KMS-11 (cell line): ENCODE results near the gene IL1RAPL1.
"Not testable (repeated sequence)": the region's sequence is repeated elsewhere in the genome, so short reads cannot be mapped to it uniquely, and the experiment has no call there.

ENCODE experiments used
- H2AFZ ChIP-seq: fragments of 200-600 bp; sonication (generic); 2 replicates; pipeline ENCODE4 v1.6.1; 2016; ENCODE audit warnings: antibody characterized with exemption, mixed run types, low read depth
- H3K27ac ChIP-seq: fragments of 200-600 bp; sonication (generic); 2 replicates; pipeline ENCODE4 v1.6.1; 2016; ENCODE audit warnings: mild to moderate bottlenecking, mixed run types
- H3K27me3 ChIP-seq: fragments of 200-600 bp; sonication (generic); 2 replicates; pipeline ENCODE4 v1.6.1; 2017; ENCODE audit warnings: mild to moderate bottlenecking, low read depth, mixed run types, moderate library complexity; ENCODE audit not compliant: insufficient read depth
- H3K36me3 ChIP-seq: fragments of 200-600 bp; sonication (generic); 2 replicates; pipeline ENCODE4 v1.6.1; 2017; ENCODE audit warnings: mild to moderate bottlenecking, mixed run types; ENCODE audit not compliant: insufficient read depth
- H3K4me1 ChIP-seq: fragments of 200-600 bp; sonication (generic); 2 replicates; pipeline ENCODE4 v1.6.1; 2016; ENCODE audit warnings: mild to moderate bottlenecking, low read depth, mixed run types; ENCODE audit not compliant: poor library complexity, severe bottlenecking
- H3K4me2 ChIP-seq: fragments of 200-600 bp; sonication (generic); 2 replicates; pipeline ENCODE4 v1.7.0; 2016; ENCODE audit warnings: mild to moderate bottlenecking, mixed run types
- H3K4me3 ChIP-seq: fragments of 200-600 bp; sonication (generic); IDR thresholded peaks from 2 replicates; pipeline ENCODE4 v1.6.1; 2017; ENCODE audit warnings: low read depth, low read length, mixed read lengths; ENCODE audit not compliant: insufficient read depth
- H3K79me2 ChIP-seq: fragments of 200-600 bp; sonication (generic); 2 replicates; pipeline ENCODE4 v1.6.1; 2016; ENCODE audit warnings: low read depth, mixed run types; ENCODE audit not compliant: insufficient read depth
- H3K9ac ChIP-seq: fragments of 200-600 bp; sonication (generic); 2 replicates; pipeline ENCODE4 v1.6.1; 2016; ENCODE audit warnings: mild to moderate bottlenecking, mixed run types
- H4K20me1 ChIP-seq: fragments of 200-600 bp; sonication (generic); 2 replicates; pipeline ENCODE4 v1.6.1; 2016; ENCODE audit warnings: mild to moderate bottlenecking, mixed run types; ENCODE audit not compliant: insufficient read depth
- TF ChIP-seq, protein P1 (sequence below): fragments of 200-600 bp; sonication (generic); conservative IDR thresholded peaks from 2 replicates; pipeline ENCODE4 v1.6.1; 2017; ENCODE audit warnings: low read depth, mild to moderate bottlenecking, antibody characterized with exemption, low read length, moderate library complexity, mixed read lengths

Gene IL1RAPL1

DNA sequence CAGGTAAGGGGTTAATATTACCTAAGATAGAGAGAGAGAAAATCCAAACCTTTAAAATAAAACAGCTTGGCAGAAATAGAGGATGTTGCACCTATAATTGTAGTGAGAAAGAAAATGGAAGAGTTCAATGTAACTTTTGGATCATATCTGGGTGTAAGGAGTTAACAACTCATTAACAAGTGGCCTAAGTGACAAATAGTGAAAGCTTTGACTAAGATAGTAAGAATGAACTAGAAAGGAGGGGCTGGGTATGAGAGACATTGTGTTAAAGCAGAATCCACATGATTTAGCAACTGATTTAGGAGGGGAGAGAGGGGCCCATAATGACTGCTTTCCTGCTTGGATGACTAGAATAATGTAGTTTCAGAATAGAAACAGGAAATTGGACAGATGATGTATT lies 761.0 kb downstream of the IL1RAPL1 start:
- no peak overlapping the region for H3K27ac ChIP-seq
- no peaks in the 10 kb centered on the region for H3K36me3 ChIP-seq
- no peaks in the 10 kb centered on the region for H3K4me1 ChIP-seq
- no peak overlapping the region for H3K4me3 ChIP-seq
- no peak overlapping the region for H2AFZ ChIP-seq
- TF ChIP-seq, protein P1, sequence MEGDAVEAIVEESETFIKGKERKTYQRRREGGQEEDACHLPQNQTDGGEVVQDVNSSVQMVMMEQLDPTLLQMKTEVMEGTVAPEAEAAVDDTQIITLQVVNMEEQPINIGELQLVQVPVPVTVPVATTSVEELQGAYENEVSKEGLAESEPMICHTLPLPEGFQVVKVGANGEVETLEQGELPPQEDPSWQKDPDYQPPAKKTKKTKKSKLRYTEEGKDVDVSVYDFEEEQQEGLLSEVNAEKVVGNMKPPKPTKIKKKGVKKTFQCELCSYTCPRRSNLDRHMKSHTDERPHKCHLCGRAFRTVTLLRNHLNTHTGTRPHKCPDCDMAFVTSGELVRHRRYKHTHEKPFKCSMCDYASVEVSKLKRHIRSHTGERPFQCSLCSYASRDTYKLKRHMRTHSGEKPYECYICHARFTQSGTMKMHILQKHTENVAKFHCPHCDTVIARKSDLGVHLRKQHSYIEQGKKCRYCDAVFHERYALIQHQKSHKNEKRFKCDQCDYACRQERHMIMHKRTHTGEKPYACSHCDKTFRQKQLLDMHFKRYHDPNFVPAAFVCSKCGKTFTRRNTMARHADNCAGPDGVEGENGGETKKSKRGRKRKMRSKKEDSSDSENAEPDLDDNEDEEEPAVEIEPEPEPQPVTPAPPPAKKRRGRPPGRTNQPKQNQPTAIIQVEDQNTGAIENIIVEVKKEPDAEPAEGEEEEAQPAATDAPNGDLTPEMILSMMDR: no peak
- H3K27me3 ChIP-seq: no peaks in the 10 kb centered on the region
- no peak overlapping the region for H3K4me2 ChIP-seq
- no peaks in the 10 kb centered on the region for H4K20me1 ChIP-seq
- H3K79me2 ChIP-seq: no peaks in the 10 kb centered on the region
- no peak overlapping the region for H3K9ac ChIP-seq

DNA sequence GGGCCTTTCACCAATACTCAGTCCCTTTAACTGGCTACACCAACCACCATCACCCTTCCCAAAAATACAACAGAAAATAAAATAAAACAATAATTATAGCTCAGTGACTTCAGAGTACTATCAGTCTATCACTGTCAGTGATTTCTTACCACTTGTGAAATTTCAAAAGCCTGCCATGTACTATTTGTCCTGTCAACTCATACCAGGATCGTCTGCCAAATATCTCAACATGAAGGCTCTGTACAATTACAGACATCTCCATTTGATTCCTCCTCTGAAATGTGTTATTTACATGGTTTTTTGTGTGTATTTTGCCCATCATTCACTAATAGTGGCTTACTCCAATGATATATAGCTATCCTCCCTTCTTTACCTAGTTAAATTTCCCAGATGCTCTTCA lies 772.0 kb downstream of the IL1RAPL1 start:
- H3K36me3 ChIP-seq: no peaks in the 10 kb centered on the region
- H3K4me2 ChIP-seq: no peak overlapping the region
- no peaks in the 10 kb centered on the region for H4K20me1 ChIP-seq
- no peak overlapping the region for H3K9ac ChIP-seq
- H3K79me2 ChIP-seq: no peaks in the 10 kb centered on the region
- H2AFZ ChIP-seq: no peak overlapping the region
- no peak overlapping the region for H3K27ac ChIP-seq
- H3K4me3 ChIP-seq: no peak overlapping the region
- H3K4me1 ChIP-seq: no peaks in the 10 kb centered on the region
- TF ChIP-seq, protein P1: no peak
- no peaks in the 10 kb centered on the region for H3K27me3 ChIP-seq

DNA sequence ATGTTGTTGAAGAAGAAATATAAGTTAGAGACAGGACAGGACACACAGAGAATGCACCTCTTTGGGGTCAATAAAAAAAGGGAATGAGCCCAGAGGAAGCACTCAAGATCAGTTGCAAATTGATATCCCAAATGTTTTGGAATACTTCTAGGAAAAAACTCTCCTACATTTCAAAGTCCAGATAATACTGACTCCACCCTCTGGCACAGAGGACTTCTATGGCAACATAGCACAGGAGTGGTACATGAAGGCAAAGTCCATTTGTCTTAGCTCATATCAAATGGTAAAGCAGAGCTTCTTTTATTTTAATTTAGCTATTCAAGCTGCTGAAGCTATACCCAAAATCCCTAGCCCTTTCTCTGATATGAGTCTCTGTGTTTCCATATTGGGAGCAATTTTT lies 787.5 kb downstream of the IL1RAPL1 start:
- not testable (repeated sequence) for H3K4me2 ChIP-seq, H3K27me3 ChIP-seq, H3K4me3 ChIP-seq, H3K27ac ChIP-seq, H3K79me2 ChIP-seq, H3K9ac ChIP-seq, H2AFZ ChIP-seq, H3K4me1 ChIP-seq, H4K20me1 ChIP-seq, H3K36me3 ChIP-seq

DNA sequence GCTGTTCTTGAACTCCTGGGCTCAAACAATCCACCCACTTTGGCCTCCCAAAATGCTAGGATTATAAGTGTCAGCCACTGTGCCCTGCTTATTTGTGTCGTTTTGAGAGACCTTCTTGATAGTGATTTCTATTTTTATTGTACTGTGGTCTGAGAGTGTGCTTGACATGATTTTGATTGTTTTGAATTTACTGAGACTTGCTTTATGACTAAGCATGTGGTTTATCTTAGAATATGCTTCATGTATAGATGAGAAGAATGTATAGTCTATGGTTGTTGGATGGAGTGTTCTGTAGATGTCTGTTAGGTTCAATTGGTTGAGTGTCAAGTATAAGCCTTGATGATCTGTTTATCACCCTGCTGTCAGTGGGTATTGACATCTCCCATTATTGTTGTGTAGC lies 789.3 kb downstream of the IL1RAPL1 start:
- no peak overlapping the region for H3K9ac ChIP-seq

DNA sequence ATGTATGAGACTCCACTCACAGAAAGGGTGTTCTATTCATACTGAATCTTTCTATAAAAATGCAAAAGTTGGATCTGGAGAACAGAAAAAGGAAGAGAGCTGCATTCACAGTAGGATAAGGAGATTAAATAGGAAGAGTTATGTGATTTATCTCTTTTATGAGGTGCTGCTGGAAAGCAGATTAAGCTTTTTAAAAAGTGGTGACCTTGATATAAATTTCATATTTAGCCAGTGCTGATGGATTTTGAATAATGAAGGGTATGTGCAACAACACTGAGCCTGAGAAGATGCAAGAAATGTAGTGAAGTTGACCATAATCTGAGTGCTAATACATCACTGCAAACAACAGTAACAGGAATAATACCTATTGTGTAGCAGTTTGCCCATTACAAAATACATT lies 795.6 kb downstream of the IL1RAPL1 start:
- no peak overlapping the region for H3K4me3 ChIP-seq
- H3K4me2 ChIP-seq: no peak overlapping the region
- H2AFZ ChIP-seq: no peak overlapping the region
- no peaks in the 10 kb centered on the region for H3K79me2 ChIP-seq
- H3K27me3 ChIP-seq: no peaks in the 10 kb centered on the region
- TF ChIP-seq, protein P1: no peak
- H3K27ac ChIP-seq: no peak overlapping the region
- H4K20me1 ChIP-seq: no peaks in the 10 kb centered on the region
- H3K36me3 ChIP-seq: no peaks in the 10 kb centered on the region
- H3K4me1 ChIP-seq: no peaks in the 10 kb centered on the region
- no peak overlapping the region for H3K9ac ChIP-seq

More for the DNA sequence above, 789.3 kb downstream of the IL1RAPL1 start:
- H3K79me2 ChIP-seq: no peaks in the 10 kb centered on the region
- H2AFZ ChIP-seq: no peak overlapping the region
- H3K4me1 ChIP-seq: no peaks in the 10 kb centered on the region
- H3K27ac ChIP-seq: no peak overlapping the region
- H3K4me3 ChIP-seq: no peak overlapping the region
- no peaks in the 10 kb centered on the region for H3K27me3 ChIP-seq
- no peaks in the 10 kb centered on the region for H3K36me3 ChIP-seq
- TF ChIP-seq, protein P1: no peak
- H3K4me2 ChIP-seq: no peak overlapping the region
- no peaks in the 10 kb centered on the region for H4K20me1 ChIP-seq
